K562 (cell line): ENCODE results near the gene ERBB4. TPM values are rescaled to one million over a fixed set of nuclear protein-coding genes. Genes with fewer than 3 reads are reported as not detected.

Experiments
- ATAC-seq: fragments of 200-7000 bp; cut with Tn5 transposase; 3 replicates; pipeline ENCODE4 v1.9.1; 2020; ENCODE audit warnings: moderate library complexity
- BruUV-seq: library from RNA; stranded (reverse); fragments of 400-500 nt; replicated peaks from 2 replicates; lab custom pipeline; 2021; lab: Mats Ljungman, UMichigan
- CTCF ChIA-PET: fragments of 300-600 bp; formaldehyde crosslinking; extraction: SDS; loops from one replicate; lab custom pipeline; 2021; ENCODE audit warnings: low intra/inter-chr PET ratio; lab: Yijun Ruan, JAX
- POLR2A ChIA-PET: fragments of 300-600, 350-650 bp; sonication (Branson Sonifier 250); formaldehyde crosslinking; extraction: SDS; loops from one replicate; lab custom pipeline; 2021; ENCODE audit warnings: antibody characterized with exemption, inconsistent platforms; lab: Yijun Ruan, JAX
- DNase-seq, 4 experiments: peaks; one replicate each; pipeline versions ENCODE4 v3.0.0 to v3.0.0-alpha.2; 2011 to 2018; ENCODE audit warnings: low spot score in 3 of 4, mixed read lengths in 3 of 4; ENCODE audit errors: extremely low read depth in 1 of 4
- FAIRE-seq: peaks from 2 replicates; lab custom pipeline; 2011; peaks lifted over from hg19 to GRCh38; lab: Jason Lieb, UNC
- H2AFZ ChIP-seq: 2 replicates; pipeline ENCODE4 v1.6.0; 2011; ENCODE audit warnings: low read depth, low read length, control low read depth, inconsistent platforms
- H3K27ac ChIP-seq: fragments of 200-600 bp; 3 replicates; pipeline ENCODE4 v1.8.0; 2011; ENCODE audit warnings: low read depth, mild to moderate bottlenecking, control low read depth, inconsistent platforms, low read length, moderate library complexity, mixed read lengths; ENCODE audit errors: extremely low read depth
- H3K27me3 ChIP-seq, 2 experiments: fragments of 300-600 bp in 1 of 2; 2 replicates in 1 of 2; 3 replicates in 1 of 2; pipeline versions ENCODE4 v1.6.0 to v1.8.0; 2011; ENCODE audit warnings: inconsistent platforms in 2 of 2, low read length in 2 of 2, mild to moderate bottlenecking in 1 of 2, mixed read lengths in 1 of 2, moderate library complexity in 1 of 2; ENCODE audit not compliant: control insufficient read depth in 2 of 2, insufficient read depth in 2 of 2
- H3K36me3 ChIP-seq: fragments of 300-600 bp; 3 replicates; pipeline ENCODE4 v1.8.0; 2011; ENCODE audit warnings: mild to moderate bottlenecking, low read length, inconsistent platforms; ENCODE audit not compliant: control insufficient read depth, insufficient read depth
- H3K4me1 ChIP-seq, 2 experiments: fragments of 200-600 bp in 1 of 2; replicated peaks in 1 of 2; 2 replicates in 1 of 2; 3 replicates in 1 of 2; pipeline versions ENCODE4 v1.5.1 to v1.8.0; 2011; ENCODE audit warnings: inconsistent platforms in 2 of 2, low read length in 2 of 2, mild to moderate bottlenecking in 1 of 2, mixed read lengths in 1 of 2, moderate library complexity in 1 of 2; ENCODE audit not compliant: control insufficient read depth in 2 of 2, insufficient read depth in 2 of 2
- H3K4me2 ChIP-seq: 2 replicates; pipeline ENCODE4 v1.6.1; 2011; ENCODE audit warnings: low read length, control low read depth, inconsistent platforms, mixed read lengths; ENCODE audit not compliant: insufficient read depth
- H3K4me3 ChIP-seq: fragments of 200-600 bp; sonication (generic), shearing (Covaris generic); 2 replicates; pipeline ENCODE4 v1.5.1; 2016; ENCODE audit warnings: control low read depth, inconsistent platforms
- H3K79me2 ChIP-seq: fragments of 200-600 bp; 3 replicates; pipeline ENCODE4 v1.8.0; 2011; ENCODE audit warnings: low read length, inconsistent platforms; ENCODE audit not compliant: control insufficient read depth, insufficient read depth
- H3K9ac ChIP-seq, 2 experiments: 2 replicates each; pipeline versions ENCODE4 v1.6.0 to v1.6.1; 2011; ENCODE audit warnings: low read depth in 2 of 2, low read length in 2 of 2, control low read depth in 1 of 2, inconsistent platforms in 1 of 2, mild to moderate bottlenecking in 1 of 2, mixed read lengths in 1 of 2; ENCODE audit not compliant: insufficient read depth in 1 of 2
- H3K9me1 ChIP-seq: one replicate; pipeline ENCODE4 v1.6.0; 2011; ENCODE audit warnings: inconsistent platforms, mild to moderate bottlenecking, low read length, moderate library complexity; ENCODE audit not compliant: control insufficient read depth, insufficient read depth
- H3K9me3 ChIP-seq: replicated peaks from 2 replicates; pipeline ENCODE4 v1.5.1; 2011; ENCODE audit warnings: low read depth, low read length, inconsistent platforms; ENCODE audit not compliant: control insufficient read depth, insufficient read depth
- H4K20me1 ChIP-seq: replicated peaks from 2 replicates; pipeline ENCODE4 v1.6.1; 2011; ENCODE audit warnings: low read length, inconsistent platforms, mixed read lengths; ENCODE audit not compliant: control insufficient read depth, insufficient read depth
- ADNP ChIP-seq: fragments of 200-800 bp; sonication (Bioruptor generic); IDR thresholded peaks from 2 replicates; pipeline ENCODE4 v1.6.1; 2016; ENCODE audit warnings: missing genetic modification characterization, missing compliant biosample characterization
- BRF1 ChIP-seq: IDR thresholded peaks from 3 replicates; pipeline ENCODE4 v1.6.1; 2011; ENCODE audit warnings: borderline replicate concordance, mild to moderate bottlenecking; ENCODE audit not compliant: insufficient read length; ENCODE audit errors: extremely low read depth
- GATA2 ChIP-seq: sonication (generic); formaldehyde crosslinking; IDR thresholded peaks from 2 replicates; pipeline ENCODE4 v1.4.0; 2020; ENCODE audit warnings: mild to moderate bottlenecking, missing genetic modification reagents
- MAFK ChIP-seq: IDR thresholded peaks from 2 replicates; pipeline ENCODE4 v1.6.1; 2011; ENCODE audit warnings: low read length, improper control_type of control experiment
- MIER1 ChIP-seq: fragments of 450-650 bp; IDR thresholded peaks from 2 replicates; pipeline ENCODE4 v1.6.1; 2016; ENCODE audit warnings: antibody characterized with exemption, mild to moderate bottlenecking, low read depth
- NCOR1 ChIP-seq: fragments of 450-650 bp; IDR thresholded peaks from 2 replicates; pipeline ENCODE4 v1.6.1; 2016; ENCODE audit warnings: mild to moderate bottlenecking, moderate library complexity
- SREBF2 ChIP-seq: sonication (generic); formaldehyde crosslinking; IDR thresholded peaks from 2 replicates; pipeline ENCODE4 v1.4.0; 2020; ENCODE audit warnings: mild to moderate bottlenecking, missing genetic modification reagents
- STAG1 ChIP-seq: sonication (generic); formaldehyde crosslinking; IDR thresholded peaks from 2 replicates; pipeline ENCODE4 v1.5.0; 2020; ENCODE audit warnings: missing genetic modification reagents, borderline replicate concordance
- YY1 ChIP-seq, 3 experiments: IDR thresholded peaks; 2 replicates each; pipeline ENCODE4 v1.6.1; 2011; ENCODE audit warnings: low read length in 2 of 3, mild to moderate bottlenecking in 2 of 3, moderate library complexity in 2 of 3, borderline replicate concordance in 1 of 3, control low read depth in 1 of 3, low read depth in 1 of 3; ENCODE audit not compliant: insufficient read depth in 3 of 3, insufficient replicate concordance in 2 of 3, control insufficient read depth in 1 of 3, insufficient read length in 1 of 3; ENCODE audit errors: extremely low read depth in 1 of 3
- ZNF224 ChIP-seq: sonication (generic); formaldehyde crosslinking; IDR thresholded peaks from 2 replicates; pipeline ENCODE4 v1.8.0; 2022; ENCODE audit warnings: mild to moderate bottlenecking, missing genetic modification reagents
- ZNF253 ChIP-seq: fragments of 250-450 bp; sonication (Bioruptor Pico); conservative IDR thresholded peaks from 2 replicates; pipeline ENCODE4 v1.6.1; 2021; ENCODE audit warnings: mild to moderate bottlenecking
- WGBS: fragments of 100-300 bp; shearing (Covaris generic); methylation state at CpG from one replicate; pipeline ENCODE4 v1.1.6; 2016; ENCODE audit warnings: low coverage, mixed read lengths; ENCODE audit not compliant: insufficient coverage; ENCODE audit errors: missing lambda C conversion rate; 5-methylcytosine and 5-hydroxymethylcytosine counted together
- in situ Hi-C: fragments of 300-500 bp; cut with MboI; formaldehyde crosslinking; loops from 4 replicates; pipeline ENCODE4 v1.15.0; 2018; ENCODE audit warnings: inconsistent platforms, mixed read lengths
- intact Hi-C: fragments of 100-400 bp; cut with micrococcal nuclease; formaldehyde crosslinking; loops from 2 replicates; pipeline ENCODE4 v1.14.2; 2022
- polyA plus RNA-seq, 8 experiments: library from polyadenylated mRNA; depleted of rRNA in 4 of 8; stranded (reverse) in 5 of 8; unstranded in 3 of 8; fragments of >200 nt; fragmentation: Nextera tagmentation in 2 of 8; fragmentation: Illumina TruSeq in 1 of 8; extraction: Ambion mirVana in 2 of 8; extraction: Trizol in 1 of 8; gene quantifications; 2 replicates each; pipeline versions ENCODE4 v1.2.1 to v1.2.3, GENCODE V29; 2011 to 2014; ENCODE audit warnings: inconsistent platforms in 1 of 8, missing spikeins in 1 of 8
- total RNA-seq, 7 experiments: library from RNA; depleted of rRNA in 6 of 7; stranded (reverse); fragments of >200 nt in 6 of 7; fragmentation: Illumina TruSeq in 2 of 7; extraction: Trizol in 2 of 7; gene quantifications; 2 replicates each; pipeline versions ENCODE4 v1.2.1 to v1.2.3, GENCODE V29; 2011 to 2021; ENCODE audit warnings: low replicate concordance in 1 of 7
- TF ChIP-seq, protein P1 (sequence below): fragments of 450-650 bp; formaldehyde crosslinking; IDR thresholded peaks from 2 replicates; pipeline ENCODE4 v1.4.0; 2020; ENCODE audit warnings: mild to moderate bottlenecking
- TF ChIP-seq, protein P2 (sequence below): fragments of 450-650 bp; formaldehyde crosslinking; IDR thresholded peaks from 2 replicates; pipeline ENCODE4 v1.4.0; 2020; ENCODE audit warnings: mild to moderate bottlenecking, moderate library complexity
- TF ChIP-seq, protein P3 (sequence below): sonication (generic); formaldehyde crosslinking; IDR thresholded peaks from 2 replicates; pipeline ENCODE4 v1.8.0; 2022; ENCODE audit warnings: mild to moderate bottlenecking, missing genetic modification reagents, borderline replicate concordance
- TF ChIP-seq, protein P4 (sequence below): fragments of 150-350 bp; IDR thresholded peaks from 2 replicates; pipeline ENCODE4 v1.6.1; 2014; ENCODE audit warnings: low read depth, mild to moderate bottlenecking, low read length, borderline replicate concordance

ERBB4 gene
- total and polyA plus RNA-seq, 9 of the 15 experiments (the other 6 are each of a cell fraction or from before 2014, with no cell fraction given), result not detected

DNA sequence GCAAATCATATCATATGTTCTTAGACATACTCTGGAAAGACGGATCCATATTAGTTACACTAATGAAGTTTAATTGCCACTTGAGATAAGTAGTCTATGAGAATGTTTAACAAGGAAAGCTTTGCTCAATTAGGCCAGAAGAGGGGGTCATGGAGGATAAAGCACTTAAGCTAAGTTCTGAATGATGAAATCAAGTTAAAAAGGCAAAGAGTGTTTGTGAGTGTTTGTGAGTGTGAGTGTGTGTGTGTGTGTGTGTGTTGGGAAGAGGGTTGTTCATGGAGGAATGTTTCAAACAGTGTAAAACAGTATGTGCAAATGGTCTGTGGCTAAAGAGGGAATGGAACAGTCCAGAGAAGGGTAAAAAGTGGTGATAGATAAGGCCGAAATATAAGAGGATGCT lies 360.9 kb downstream of the ERBB4 start:
- intact Hi-C loops (no loop called here), in situ Hi-C loops (no loop called here)
- H2AFZ ChIP-seq, result no peak overlapping the region
- no peaks in the 10 kb centered on the region for H4K20me1 ChIP-seq
- DNase-seq (no peak), ATAC-seq (no peak), FAIRE-seq (no peak)
- BruUV-seq, result no TSS peak
- WGBS, result 0% methylated on average over 2 of the region's 2 CpGs
- H3K9me1 ChIP-seq, result no peaks in the 10 kb centered on the region
- no peaks in the 10 kb centered on the region for H3K27me3 ChIP-seq
- H3K9me3 ChIP-seq, result no peaks in the 10 kb centered on the region
- H3K4me1 ChIP-seq, result no peaks in the 10 kb centered on the region
- no peak overlapping the region for H3K27ac ChIP-seq
- CTCF ChIA-PET, result no interaction called here
- no peaks in the 10 kb centered on the region for H3K79me2 ChIP-seq
- POLR2A ChIA-PET, result no interaction called here
- H3K4me2 ChIP-seq, result no peak overlapping the region
- H3K4me3 ChIP-seq, result no peak overlapping the region
- H3K36me3 ChIP-seq, result no peaks in the 10 kb centered on the region
- H3K9ac ChIP-seq, result no peak overlapping the region
- TF ChIP-seq YY1 (IDR thresholded peaks at IDR 0.05; ENCODE audit: borderline replicate concordance in 1 of 3, control insufficient read depth in 1 of 3, extremely low read depth in 1 of 3, insufficient read depth in 3 of 3, insufficient read length in 1 of 3, insufficient replicate concordance in 2 of 3, low read depth in 1 of 3, low read length in 2 of 3), result no peak
- TF ChIP-seq BRF1, result no peak
- no peak for TF ChIP-seq STAG1 (CRISPR knock-in tag)
- no peak for TF ChIP-seq ZNF224 (CRISPR knock-in tag)
- no peak for TF ChIP-seq SREBF2
- no peak for TF ChIP-seq MAFK
- TF ChIP-seq, protein P1, sequence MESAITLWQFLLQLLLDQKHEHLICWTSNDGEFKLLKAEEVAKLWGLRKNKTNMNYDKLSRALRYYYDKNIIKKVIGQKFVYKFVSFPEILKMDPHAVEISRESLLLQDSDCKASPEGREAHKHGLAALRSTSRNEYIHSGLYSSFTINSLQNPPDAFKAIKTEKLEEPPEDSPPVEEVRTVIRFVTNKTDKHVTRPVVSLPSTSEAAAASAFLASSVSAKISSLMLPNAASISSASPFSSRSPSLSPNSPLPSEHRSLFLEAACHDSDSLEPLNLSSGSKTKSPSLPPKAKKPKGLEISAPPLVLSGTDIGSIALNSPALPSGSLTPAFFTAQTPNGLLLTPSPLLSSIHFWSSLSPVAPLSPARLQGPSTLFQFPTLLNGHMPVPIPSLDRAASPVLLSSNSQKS, result no peak
- no peak for TF ChIP-seq NCOR1
- TF ChIP-seq, protein P2, sequence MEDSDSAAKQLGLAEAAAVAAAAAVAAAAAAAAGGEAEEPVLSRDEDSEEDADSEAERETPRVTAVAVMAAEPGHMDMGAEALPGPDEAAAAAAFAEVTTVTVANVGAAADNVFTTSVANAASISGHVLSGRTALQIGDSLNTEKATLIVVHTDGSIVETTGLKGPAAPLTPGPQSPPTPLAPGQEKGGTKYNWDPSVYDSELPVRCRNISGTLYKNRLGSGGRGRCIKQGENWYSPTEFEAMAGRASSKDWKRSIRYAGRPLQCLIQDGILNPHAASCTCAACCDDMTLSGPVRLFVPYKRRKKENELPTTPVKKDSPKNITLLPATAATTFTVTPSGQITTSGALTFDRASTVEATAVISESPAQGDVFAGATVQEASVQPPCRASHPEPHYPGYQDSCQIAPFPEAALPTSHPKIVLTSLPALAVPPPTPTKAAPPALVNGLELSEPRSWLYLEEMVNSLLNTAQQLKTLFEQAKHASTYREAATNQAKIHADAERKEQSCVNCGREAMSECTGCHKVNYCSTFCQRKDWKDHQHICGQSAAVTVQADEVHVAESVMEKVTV (CRISPR knock-in tag), result no peak
- TF ChIP-seq MIER1, result no peak
- TF ChIP-seq ZNF253 (CRISPR knock-in tag), result no peak
- TF ChIP-seq, protein P3, sequence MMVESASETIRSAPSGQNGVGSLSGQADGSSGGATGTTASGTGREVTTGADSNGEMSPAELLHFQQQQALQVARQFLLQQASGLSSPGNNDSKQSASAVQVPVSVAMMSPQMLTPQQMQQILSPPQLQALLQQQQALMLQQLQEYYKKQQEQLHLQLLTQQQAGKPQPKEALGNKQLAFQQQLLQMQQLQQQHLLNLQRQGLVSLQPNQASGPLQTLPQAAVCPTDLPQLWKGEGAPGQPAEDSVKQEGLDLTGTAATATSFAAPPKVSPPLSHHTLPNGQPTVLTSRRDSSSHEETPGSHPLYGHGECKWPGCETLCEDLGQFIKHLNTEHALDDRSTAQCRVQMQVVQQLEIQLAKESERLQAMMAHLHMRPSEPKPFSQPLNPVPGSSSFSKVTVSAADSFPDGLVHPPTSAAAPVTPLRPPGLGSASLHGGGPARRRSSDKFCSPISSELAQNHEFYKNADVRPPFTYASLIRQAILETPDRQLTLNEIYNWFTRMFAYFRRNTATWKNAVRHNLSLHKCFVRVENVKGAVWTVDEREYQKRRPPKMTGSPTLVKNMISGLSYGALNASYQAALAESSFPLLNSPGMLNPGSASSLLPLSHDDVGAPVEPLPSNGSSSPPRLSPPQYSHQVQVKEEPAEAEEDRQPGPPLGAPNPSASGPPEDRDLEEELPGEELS (CRISPR knock-in tag), result no peak
- TF ChIP-seq ADNP, result no peak
- TF ChIP-seq, protein P4, sequence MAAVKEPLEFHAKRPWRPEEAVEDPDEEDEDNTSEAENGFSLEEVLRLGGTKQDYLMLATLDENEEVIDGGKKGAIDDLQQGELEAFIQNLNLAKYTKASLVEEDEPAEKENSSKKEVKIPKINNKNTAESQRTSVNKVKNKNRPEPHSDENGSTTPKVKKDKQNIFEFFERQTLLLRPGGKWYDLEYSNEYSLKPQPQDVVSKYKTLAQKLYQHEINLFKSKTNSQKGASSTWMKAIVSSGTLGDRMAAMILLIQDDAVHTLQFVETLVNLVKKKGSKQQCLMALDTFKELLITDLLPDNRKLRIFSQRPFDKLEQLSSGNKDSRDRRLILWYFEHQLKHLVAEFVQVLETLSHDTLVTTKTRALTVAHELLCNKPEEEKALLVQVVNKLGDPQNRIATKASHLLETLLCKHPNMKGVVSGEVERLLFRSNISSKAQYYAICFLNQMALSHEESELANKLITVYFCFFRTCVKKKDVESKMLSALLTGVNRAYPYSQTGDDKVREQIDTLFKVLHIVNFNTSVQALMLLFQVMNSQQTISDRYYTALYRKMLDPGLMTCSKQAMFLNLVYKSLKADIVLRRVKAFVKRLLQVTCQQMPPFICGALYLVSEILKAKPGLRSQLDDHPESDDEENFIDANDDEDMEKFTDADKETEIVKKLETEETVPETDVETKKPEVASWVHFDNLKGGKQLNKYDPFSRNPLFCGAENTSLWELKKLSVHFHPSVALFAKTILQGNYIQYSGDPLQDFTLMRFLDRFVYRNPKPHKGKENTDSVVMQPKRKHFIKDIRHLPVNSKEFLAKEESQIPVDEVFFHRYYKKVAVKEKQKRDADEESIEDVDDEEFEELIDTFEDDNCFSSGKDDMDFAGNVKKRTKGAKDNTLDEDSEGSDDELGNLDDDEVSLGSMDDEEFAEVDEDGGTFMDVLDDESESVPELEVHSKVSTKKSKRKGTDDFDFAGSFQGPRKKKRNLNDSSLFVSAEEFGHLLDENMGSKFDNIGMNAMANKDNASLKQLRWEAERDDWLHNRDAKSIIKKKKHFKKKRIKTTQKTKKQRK, result no peak
- TF ChIP-seq GATA2 (CRISPR knock-in tag), result no peak
